Parathyroid adenoma (tissue), 2 donors: ENCODE data around the gene EGFR.

Experiments used
- H2AFZ ChIP-seq: fragments of 300-600 bp; sonication (generic); one replicate; pipeline ENCODE4 v1.7.0; 2017; ENCODE audit warnings: antibody characterized with exemption, mild to moderate bottlenecking
- H3K27ac ChIP-seq: fragments of 300-600 bp; sonication (generic); one replicate; pipeline ENCODE4 v1.7.0; 2017
- H3K27me3 ChIP-seq: fragments of 300-600 bp; sonication (generic); one replicate; pipeline ENCODE4 v1.7.0; 2017; ENCODE audit warnings: low read length; ENCODE audit not compliant: control insufficient read depth, insufficient read depth
- H3K36me3 ChIP-seq: fragments of 300-600 bp; sonication (generic); one replicate; pipeline ENCODE4 v1.7.0; 2017; ENCODE audit warnings: low read length; ENCODE audit not compliant: control insufficient read depth, insufficient read depth
- H3K4me1 ChIP-seq: fragments of 300-600 bp; sonication (generic); one replicate; pipeline ENCODE4 v1.7.0; 2017; ENCODE audit warnings: control low read depth
- H3K4me2 ChIP-seq: fragments of 300-600 bp; sonication (generic); one replicate; pipeline ENCODE4 v1.7.0; 2017; ENCODE audit warnings: low read length
- H3K4me3 ChIP-seq: fragments of 300-600 bp; sonication (generic); one replicate; pipeline ENCODE4 v1.7.0; 2017; ENCODE audit warnings: low read depth, low read length
- H3K79me2 ChIP-seq: fragments of 300-600 bp; sonication (generic); one replicate; pipeline ENCODE4 v1.7.0; 2017; ENCODE audit warnings: control low read depth
- H3K9ac ChIP-seq: fragments of 300-600 bp; sonication (generic); one replicate; pipeline ENCODE4 v1.7.0; 2017; ENCODE audit warnings: mild to moderate bottlenecking
- H3K9me3 ChIP-seq: fragments of 300-600 bp; sonication (generic); one replicate; pipeline ENCODE4 v1.7.0; 2017; ENCODE audit warnings: low read length; ENCODE audit not compliant: control insufficient read depth
- TF ChIP-seq, protein P1 (sequence below): fragments of 300-600 bp; sonication (generic); IDR thresholded peaks from one replicate; pipeline ENCODE4 v1.7.0; 2017; ENCODE audit warnings: antibody characterized with exemption, mild to moderate bottlenecking
- donor health status: primary hyperparathyroidism.

Gene EGFR

DNA sequence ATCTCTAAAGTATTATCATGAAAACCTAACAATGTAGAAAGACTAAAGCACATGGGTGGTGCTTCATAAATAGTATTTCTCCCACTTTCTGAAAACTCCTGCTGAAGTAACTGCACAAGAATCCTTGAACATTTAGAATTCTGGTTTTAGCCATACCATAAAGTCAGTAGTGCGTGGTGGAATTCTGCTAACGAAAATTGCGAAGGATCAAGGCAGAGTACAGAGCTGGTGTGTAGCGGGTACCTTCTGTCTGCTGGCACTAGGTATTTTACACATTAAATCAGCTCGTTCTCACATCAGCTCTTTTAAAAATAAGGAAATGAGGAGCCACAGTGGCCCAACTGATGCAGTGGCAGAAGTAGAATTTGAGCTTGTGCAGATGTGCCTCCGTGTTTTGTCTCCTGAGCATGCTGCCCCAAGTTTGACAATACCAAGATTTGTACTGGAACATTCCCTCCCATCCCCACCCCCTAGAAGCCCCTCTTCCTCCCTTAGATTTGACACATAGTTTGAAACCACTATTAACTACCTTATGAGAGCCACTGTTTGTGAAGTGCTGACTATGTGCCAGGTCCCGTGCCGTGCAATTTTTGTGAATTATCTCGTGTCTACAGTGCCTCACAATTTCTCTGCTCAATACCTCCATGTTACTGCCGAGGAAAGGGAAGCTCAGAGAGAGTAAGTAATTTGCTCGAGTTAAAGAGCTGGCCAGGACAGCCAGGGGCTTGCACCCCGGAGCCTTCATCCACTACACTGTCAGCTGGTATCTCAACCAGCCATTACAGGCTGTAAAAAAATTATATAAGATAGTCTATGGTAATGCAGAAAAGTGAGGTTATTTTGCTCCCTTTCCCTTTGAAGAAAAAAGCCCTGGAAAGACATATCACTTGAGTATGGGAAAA lies 66.9 kb downstream of the EGFR start:
- no peak overlapping the region for H3K9ac ChIP-seq
- peaks cover 6% of the 10 kb centered on the region for H3K4me1 ChIP-seq
- H3K36me3 ChIP-seq, result no peaks in the 10 kb centered on the region
- H3K27me3 ChIP-seq, result no peaks in the 10 kb centered on the region
- H3K79me2 ChIP-seq, result no peaks in the 10 kb centered on the region
- H3K27ac ChIP-seq, result no peak overlapping the region
- no peak overlapping the region for H3K4me3 ChIP-seq
- no peak overlapping the region for H3K4me2 ChIP-seq
- TF ChIP-seq, protein P1, sequence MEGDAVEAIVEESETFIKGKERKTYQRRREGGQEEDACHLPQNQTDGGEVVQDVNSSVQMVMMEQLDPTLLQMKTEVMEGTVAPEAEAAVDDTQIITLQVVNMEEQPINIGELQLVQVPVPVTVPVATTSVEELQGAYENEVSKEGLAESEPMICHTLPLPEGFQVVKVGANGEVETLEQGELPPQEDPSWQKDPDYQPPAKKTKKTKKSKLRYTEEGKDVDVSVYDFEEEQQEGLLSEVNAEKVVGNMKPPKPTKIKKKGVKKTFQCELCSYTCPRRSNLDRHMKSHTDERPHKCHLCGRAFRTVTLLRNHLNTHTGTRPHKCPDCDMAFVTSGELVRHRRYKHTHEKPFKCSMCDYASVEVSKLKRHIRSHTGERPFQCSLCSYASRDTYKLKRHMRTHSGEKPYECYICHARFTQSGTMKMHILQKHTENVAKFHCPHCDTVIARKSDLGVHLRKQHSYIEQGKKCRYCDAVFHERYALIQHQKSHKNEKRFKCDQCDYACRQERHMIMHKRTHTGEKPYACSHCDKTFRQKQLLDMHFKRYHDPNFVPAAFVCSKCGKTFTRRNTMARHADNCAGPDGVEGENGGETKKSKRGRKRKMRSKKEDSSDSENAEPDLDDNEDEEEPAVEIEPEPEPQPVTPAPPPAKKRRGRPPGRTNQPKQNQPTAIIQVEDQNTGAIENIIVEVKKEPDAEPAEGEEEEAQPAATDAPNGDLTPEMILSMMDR, result no peak
- no peaks in the 10 kb centered on the region for H3K9me3 ChIP-seq
- no peak overlapping the region for H2AFZ ChIP-seq

DNA sequence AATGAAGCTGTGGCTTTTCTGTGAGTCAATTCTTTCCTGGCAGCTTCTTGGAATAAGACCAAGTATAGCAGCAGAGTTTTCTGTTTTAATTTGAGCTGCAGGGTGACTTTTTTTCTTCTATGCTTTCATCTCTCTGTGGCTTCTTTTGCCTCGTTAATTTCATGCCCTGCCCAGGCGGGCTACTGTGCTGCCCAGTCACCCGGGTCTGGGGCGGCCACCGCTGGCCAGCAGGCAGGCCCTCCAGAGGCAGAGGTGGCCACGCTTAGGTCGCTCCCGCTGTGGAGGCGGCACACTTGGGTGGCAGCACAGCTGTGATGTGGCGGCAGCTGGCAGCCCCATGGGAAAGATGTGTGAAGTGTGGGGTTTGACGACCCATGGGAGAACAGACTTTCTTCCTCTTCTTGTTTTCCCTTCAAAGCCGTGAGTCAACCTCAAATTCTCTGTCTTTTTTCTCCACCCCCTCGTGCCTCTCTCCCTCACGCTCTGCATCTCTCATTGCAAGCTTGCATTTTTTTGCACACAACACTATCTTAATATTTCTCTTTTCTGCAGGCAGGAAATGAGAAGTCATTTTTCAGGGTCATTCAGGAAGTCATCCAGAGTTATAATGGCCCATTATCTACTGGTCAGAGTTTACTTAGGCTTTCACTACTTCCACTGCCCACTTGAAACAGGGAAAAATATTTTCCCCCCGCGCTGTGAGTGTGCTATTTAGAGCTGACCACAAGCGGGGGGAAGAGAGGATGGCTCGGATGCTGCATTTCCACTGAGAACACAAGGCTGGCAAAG lies 67.8 kb downstream of the EGFR start:
- Histone ChIP-seq H3K27me3 (no peaks in the 10 kb centered on the region), H3K9me3 (no peaks in the 10 kb centered on the region), H3K36me3 (no peaks in the 10 kb centered on the region), H3K4me1 (peaks cover 6% of the 10 kb centered on the region), H3K9ac (no peak overlapping the region), H3K79me2 (no peaks in the 10 kb centered on the region), H3K4me2 (no peak overlapping the region), H3K4me3 (no peak overlapping the region), H2AFZ (no peak overlapping the region), H3K27ac (no peak overlapping the region)
- TF ChIP-seq, protein P1, result no peak

DNA sequence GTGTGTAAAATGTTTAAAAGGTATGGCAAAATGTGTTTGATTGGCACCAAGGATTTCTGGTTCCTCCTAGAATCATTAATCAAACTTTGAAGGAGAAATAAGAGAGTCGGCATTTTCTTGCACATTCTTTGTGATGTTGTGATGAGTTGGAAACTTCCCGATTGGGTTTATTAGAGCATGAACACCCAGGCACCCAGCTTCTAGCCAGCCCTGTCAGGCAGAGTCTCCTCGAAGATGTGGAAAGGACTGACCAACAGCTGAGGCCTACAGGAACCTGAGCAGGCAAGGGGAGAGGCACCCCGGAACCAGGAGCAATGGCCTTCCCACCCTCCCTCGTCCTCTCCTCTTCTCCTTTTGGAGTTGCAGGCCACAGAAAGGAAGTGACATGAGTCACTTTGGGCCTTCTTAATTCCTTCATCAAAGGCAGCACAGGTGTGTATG lies 68.7 kb downstream of the EGFR start:
- TF ChIP-seq, protein P1, result no peak
- H3K4me2 ChIP-seq, result no peak overlapping the region
- no peak overlapping the region for H3K9ac ChIP-seq
- H3K36me3 ChIP-seq, result no peaks in the 10 kb centered on the region
- H3K79me2 ChIP-seq, result no peaks in the 10 kb centered on the region
- no peaks in the 10 kb centered on the region for H3K9me3 ChIP-seq
- H3K4me1 ChIP-seq, result no peaks in the 10 kb centered on the region
- no peak overlapping the region for H3K27ac ChIP-seq
- no peak overlapping the region for H2AFZ ChIP-seq
- H3K27me3 ChIP-seq, result no peaks in the 10 kb centered on the region
- no peak overlapping the region for H3K4me3 ChIP-seq

DNA sequence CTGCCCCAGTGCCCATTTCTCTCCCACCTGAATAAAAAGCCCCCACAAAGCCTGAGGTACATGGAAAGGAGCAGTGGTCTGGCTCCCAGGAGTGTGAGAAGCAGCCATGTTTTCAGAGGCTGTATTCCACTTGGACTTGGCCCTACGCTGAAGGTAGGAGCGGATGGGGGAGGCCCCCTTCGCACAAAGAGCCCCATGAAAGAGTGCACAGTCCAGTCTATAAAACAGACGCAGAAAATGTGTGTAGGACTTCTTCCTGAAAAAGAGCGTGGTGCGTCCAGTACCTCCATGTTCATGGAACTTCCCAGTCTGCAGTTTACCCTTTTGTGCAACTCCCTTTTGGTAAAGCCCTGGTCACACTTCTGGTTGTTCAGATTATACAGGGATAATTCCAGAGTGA lies 69.3 kb downstream of the EGFR start:
- no peaks in the 10 kb centered on the region for H3K27me3 ChIP-seq
- no peaks in the 10 kb centered on the region for H3K4me1 ChIP-seq
- H3K27ac ChIP-seq, result no peak overlapping the region
- no peaks in the 10 kb centered on the region for H3K79me2 ChIP-seq
- H3K36me3 ChIP-seq, result no peaks in the 10 kb centered on the region
- no peak overlapping the region for H3K9ac ChIP-seq
- H3K4me2 ChIP-seq, result no peak overlapping the region
- H2AFZ ChIP-seq, result no peak overlapping the region
- H3K4me3 ChIP-seq, result no peak overlapping the region
- no peaks in the 10 kb centered on the region for H3K9me3 ChIP-seq
- TF ChIP-seq, protein P1, result no peak
